Measurements from ENCODE around the gene DYRK1B. TPM values are rescaled to one million over a fixed set of nuclear protein-coding genes. Genes with fewer than 3 reads are reported as not detected.

The DYRK1B gene
- total RNA-seq, 1 experiment from 2014 or later = 322 TPM

DNA sequence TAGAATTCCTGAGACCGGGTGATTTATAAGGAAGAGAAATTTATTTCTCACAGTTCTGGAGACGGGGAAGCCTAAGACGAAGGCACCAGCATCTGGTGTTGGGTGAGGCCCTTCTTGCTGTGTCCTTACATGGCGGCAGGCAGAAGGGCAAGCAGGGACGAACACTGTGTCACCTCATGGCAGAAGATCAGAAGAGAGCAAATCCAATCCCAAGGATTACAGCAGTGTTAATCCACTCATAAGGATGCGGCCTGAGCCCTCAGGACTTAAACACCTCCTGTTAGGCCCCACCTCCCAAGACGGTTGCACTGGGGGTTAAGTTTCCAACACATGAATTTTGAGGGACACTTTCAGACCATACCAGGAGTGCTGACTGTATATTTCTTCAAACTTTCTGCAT is 18.9 kb upstream of the DYRK1B start:
- H3K4me1 ChIP-seq (ENCODE audit: control insufficient read depth, insufficient read depth, low read length) = peaks cover 4% of the 10 kb centered on the region; the same call in 1 of the 2 replicates
- TF ChIP-seq TCF7L2 (IDR thresholded peaks at IDR 0.05; ENCODE audit: low read depth, low read length) = no peak
- no peak for TF ChIP-seq SIN3A (IDR thresholded peaks at IDR 0.05; ENCODE audit: borderline replicate concordance, insufficient read depth, low read depth, low read length)
- TF ChIP-seq, protein P1, sequence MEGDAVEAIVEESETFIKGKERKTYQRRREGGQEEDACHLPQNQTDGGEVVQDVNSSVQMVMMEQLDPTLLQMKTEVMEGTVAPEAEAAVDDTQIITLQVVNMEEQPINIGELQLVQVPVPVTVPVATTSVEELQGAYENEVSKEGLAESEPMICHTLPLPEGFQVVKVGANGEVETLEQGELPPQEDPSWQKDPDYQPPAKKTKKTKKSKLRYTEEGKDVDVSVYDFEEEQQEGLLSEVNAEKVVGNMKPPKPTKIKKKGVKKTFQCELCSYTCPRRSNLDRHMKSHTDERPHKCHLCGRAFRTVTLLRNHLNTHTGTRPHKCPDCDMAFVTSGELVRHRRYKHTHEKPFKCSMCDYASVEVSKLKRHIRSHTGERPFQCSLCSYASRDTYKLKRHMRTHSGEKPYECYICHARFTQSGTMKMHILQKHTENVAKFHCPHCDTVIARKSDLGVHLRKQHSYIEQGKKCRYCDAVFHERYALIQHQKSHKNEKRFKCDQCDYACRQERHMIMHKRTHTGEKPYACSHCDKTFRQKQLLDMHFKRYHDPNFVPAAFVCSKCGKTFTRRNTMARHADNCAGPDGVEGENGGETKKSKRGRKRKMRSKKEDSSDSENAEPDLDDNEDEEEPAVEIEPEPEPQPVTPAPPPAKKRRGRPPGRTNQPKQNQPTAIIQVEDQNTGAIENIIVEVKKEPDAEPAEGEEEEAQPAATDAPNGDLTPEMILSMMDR (IDR thresholded peaks at IDR 0.05) = no peak
- TF ChIP-seq, protein P2, sequence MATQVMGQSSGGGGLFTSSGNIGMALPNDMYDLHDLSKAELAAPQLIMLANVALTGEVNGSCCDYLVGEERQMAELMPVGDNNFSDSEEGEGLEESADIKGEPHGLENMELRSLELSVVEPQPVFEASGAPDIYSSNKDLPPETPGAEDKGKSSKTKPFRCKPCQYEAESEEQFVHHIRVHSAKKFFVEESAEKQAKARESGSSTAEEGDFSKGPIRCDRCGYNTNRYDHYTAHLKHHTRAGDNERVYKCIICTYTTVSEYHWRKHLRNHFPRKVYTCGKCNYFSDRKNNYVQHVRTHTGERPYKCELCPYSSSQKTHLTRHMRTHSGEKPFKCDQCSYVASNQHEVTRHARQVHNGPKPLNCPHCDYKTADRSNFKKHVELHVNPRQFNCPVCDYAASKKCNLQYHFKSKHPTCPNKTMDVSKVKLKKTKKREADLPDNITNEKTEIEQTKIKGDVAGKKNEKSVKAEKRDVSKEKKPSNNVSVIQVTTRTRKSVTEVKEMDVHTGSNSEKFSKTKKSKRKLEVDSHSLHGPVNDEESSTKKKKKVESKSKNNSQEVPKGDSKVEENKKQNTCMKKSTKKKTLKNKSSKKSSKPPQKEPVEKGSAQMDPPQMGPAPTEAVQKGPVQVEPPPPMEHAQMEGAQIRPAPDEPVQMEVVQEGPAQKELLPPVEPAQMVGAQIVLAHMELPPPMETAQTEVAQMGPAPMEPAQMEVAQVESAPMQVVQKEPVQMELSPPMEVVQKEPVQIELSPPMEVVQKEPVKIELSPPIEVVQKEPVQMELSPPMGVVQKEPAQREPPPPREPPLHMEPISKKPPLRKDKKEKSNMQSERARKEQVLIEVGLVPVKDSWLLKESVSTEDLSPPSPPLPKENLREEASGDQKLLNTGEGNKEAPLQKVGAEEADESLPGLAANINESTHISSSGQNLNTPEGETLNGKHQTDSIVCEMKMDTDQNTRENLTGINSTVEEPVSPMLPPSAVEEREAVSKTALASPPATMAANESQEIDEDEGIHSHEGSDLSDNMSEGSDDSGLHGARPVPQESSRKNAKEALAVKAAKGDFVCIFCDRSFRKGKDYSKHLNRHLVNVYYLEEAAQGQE (IDR thresholded peaks at IDR 0.05; ENCODE audit: insufficient read depth in 1 of 2, low read depth in 2 of 2, low read length in 1 of 2) = no peak
- no peak for TF ChIP-seq POLR2AphosphoS5 (IDR thresholded peaks at IDR 0.05; ENCODE audit: low read depth, low read length)
- H3K27me3 ChIP-seq (ENCODE audit: control insufficient read depth, insufficient read depth, low read length) = no peaks in the 10 kb centered on the region
- no peaks in the 10 kb centered on the region for H3K36me3 ChIP-seq (ENCODE audit: control insufficient read depth, insufficient read depth, low read length)
- no peak overlapping the region for H3K4me3 ChIP-seq (ENCODE audit: low read depth in 2 of 2, low read length in 2 of 2)
- POLR2A ChIA-PET = interaction anchor here (0.6 to 2.1 kb wide), 3 partner anchors 19 to 639 kb away, joined by 3 to 15 read pairs (median 4); partner anchors contain the start of gene DYRK1B
- no TSS peak for BruUV-seq (replicated peaks)
- intact Hi-C loops (cut with micrococcal nuclease; ENCODE audit: unreplicated experiment) (no loop called here), in situ Hi-C loops (cut with HindIII; ENCODE audit: low pct_unique_long_range_greater_than_20kb, low sequenced_read_pairs) (no loop called here)
- ATAC-seq (no peak), DNase-seq (ENCODE audit: low read depth, low spot score) (no peak)
- H3K27ac ChIP-seq (ENCODE audit: low read length) = no peak overlapping the region
- peaks cover under 1% of the 10 kb centered on the region; the same call in 1 of the 2 replicates for H3K9me3 ChIP-seq (ENCODE audit: control insufficient read depth, insufficient read depth, low read depth, low read length)
- CTCF ChIA-PET = interaction anchor here (0.6 to 1.4 kb wide), 4 partner anchors 15 to 801 kb away, joined by 3 to 8 read pairs (median 6); no protein-coding TSS in a partner anchor

DNA sequence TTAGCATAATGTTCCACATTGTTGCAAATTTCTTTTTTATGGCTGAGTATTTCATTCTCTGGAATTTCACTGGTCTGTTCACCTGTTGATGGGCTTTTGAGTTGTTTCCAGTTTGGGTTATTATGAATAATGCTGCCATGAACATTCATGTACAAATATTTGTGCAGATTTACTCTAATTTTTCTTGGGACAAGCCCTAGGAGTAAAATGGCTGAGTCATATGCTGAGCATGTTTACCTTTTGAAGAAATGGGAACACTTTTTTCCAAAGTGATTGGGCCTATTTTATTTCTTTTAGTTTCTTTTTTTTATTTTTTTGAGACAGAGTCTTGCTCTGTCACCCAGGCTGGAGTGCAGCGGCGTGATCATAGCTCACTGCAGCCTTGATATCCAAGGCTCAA is 16.9 kb upstream of the DYRK1B start:
- ChIA-PET POLR2A (interaction anchor here (0.7 to 2.1 kb wide), 3 partner anchors 12 to 300 kb away, joined by 3 to 15 read pairs (median 3); partner anchors contain the start of gene DYRK1B), CTCF (interaction anchor here (0.6 kb wide), 2 partner anchors 71 to 329 kb away, joined by 3 to 5 read pairs; no protein-coding TSS in a partner anchor)
- in situ Hi-C loops (cut with HindIII; ENCODE audit: low pct_unique_long_range_greater_than_20kb, low sequenced_read_pairs) = no loop called here
- ATAC-seq (no peak), DNase-seq (ENCODE audit: low read depth, low spot score) (no peak)
- intact Hi-C loops (cut with micrococcal nuclease; ENCODE audit: unreplicated experiment) = no loop called here
- no peak overlapping the region for H3K27ac ChIP-seq (ENCODE audit: low read length)
- no TSS peak for BruUV-seq (replicated peaks)
- peaks cover 19% of the 10 kb centered on the region for H3K4me1 ChIP-seq (ENCODE audit: control insufficient read depth, insufficient read depth, low read length)
- TF ChIP-seq SIN3A (IDR thresholded peaks at IDR 0.05; ENCODE audit: borderline replicate concordance, insufficient read depth, low read depth, low read length) = no peak
- TF ChIP-seq, protein P1 (IDR thresholded peaks at IDR 0.05) = no peak
- TF ChIP-seq, protein P2 (IDR thresholded peaks at IDR 0.05; ENCODE audit: insufficient read depth in 1 of 2, low read depth in 2 of 2, low read length in 1 of 2) = no peak
- no peak for TF ChIP-seq POLR2AphosphoS5 (IDR thresholded peaks at IDR 0.05; ENCODE audit: low read depth, low read length)
- no peak for TF ChIP-seq TCF7L2 (IDR thresholded peaks at IDR 0.05; ENCODE audit: low read depth, low read length)
- no peaks in the 10 kb centered on the region for H3K36me3 ChIP-seq (ENCODE audit: control insufficient read depth, insufficient read depth, low read length)
- H3K9me3 ChIP-seq (ENCODE audit: control insufficient read depth, insufficient read depth, low read depth, low read length) = no peaks in the 10 kb centered on the region
- no peak overlapping the region for H3K4me3 ChIP-seq (ENCODE audit: low read depth in 2 of 2, low read length in 2 of 2)
- H3K27me3 ChIP-seq (ENCODE audit: control insufficient read depth, insufficient read depth, low read length) = no peaks in the 10 kb centered on the region

Data from Panc1 (cell line).